AG04449 (cell line): Measurements from ENCODE around the gene SLN.

Experiments
- CTCF ChIA-PET: fragments of 350-600 bp; formaldehyde crosslinking; extraction: SDS; loops from one replicate; lab custom pipeline; 2021; ENCODE audit warnings: antibody characterized with exemption; lab: Yijun Ruan, JAX
- POLR2A ChIA-PET: fragments of 400-600, 350-600 bp; formaldehyde crosslinking; extraction: SDS; loops from one replicate; lab custom pipeline; 2020; ENCODE audit warnings: antibody characterized with exemption, inconsistent platforms; lab: Yijun Ruan, JAX
- DNase-seq: peaks from one replicate; pipeline ENCODE4 v3.0.0-alpha.2; 2010; ENCODE audit warnings: low read depth, low spot score
- H3K4me3 ChIP-seq: 2 replicates; pipeline ENCODE4 v1.5.1; 2011; ENCODE audit warnings: low read depth, mild to moderate bottlenecking, control low read depth, low read length
- TF ChIP-seq, protein P1 (sequence below): IDR thresholded peaks from one replicate; pipeline ENCODE4 v1.5.1; 2011; ENCODE audit warnings: mild to moderate bottlenecking, moderate library complexity, low read length, control low read depth, inconsistent platforms; ENCODE audit not compliant: insufficient read depth; ENCODE audit errors: missing control alignments

Gene SLN

GRCh38 chr11:107665018-107665417 is 46.8 kb downstream of the SLN start:
- no peak overlapping the region for H3K4me3 ChIP-seq
- ChIA-PET CTCF (interaction anchor here (1.5 kb wide), 1 partner anchor 90 kb away, joined by 4 read pairs; no protein-coding TSS in a partner anchor), POLR2A (no interaction called here)
- TF ChIP-seq, protein P1, sequence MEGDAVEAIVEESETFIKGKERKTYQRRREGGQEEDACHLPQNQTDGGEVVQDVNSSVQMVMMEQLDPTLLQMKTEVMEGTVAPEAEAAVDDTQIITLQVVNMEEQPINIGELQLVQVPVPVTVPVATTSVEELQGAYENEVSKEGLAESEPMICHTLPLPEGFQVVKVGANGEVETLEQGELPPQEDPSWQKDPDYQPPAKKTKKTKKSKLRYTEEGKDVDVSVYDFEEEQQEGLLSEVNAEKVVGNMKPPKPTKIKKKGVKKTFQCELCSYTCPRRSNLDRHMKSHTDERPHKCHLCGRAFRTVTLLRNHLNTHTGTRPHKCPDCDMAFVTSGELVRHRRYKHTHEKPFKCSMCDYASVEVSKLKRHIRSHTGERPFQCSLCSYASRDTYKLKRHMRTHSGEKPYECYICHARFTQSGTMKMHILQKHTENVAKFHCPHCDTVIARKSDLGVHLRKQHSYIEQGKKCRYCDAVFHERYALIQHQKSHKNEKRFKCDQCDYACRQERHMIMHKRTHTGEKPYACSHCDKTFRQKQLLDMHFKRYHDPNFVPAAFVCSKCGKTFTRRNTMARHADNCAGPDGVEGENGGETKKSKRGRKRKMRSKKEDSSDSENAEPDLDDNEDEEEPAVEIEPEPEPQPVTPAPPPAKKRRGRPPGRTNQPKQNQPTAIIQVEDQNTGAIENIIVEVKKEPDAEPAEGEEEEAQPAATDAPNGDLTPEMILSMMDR: no peak
- no peak for DNase-seq

DNA sequence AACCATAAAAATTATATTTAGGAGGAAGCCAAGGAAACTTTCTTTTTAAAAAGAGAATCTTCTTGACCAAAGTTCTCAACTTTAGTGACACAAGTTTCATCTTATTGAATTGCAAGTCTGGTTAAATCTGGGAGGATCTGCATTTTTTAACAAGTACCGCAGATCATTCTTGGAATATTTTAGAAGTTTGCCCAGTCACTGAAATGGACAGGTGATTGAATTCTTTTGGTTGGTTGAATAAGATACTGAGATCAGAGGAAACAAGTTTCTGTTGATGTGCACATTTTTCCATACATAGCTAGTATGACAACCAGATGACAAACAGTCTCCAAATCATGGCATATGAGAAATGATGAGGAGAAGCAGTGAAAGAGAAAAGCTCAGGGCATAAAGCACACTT is 50.2 kb downstream of the SLN start:
- ChIA-PET POLR2A (no interaction called here), CTCF (no interaction called here)
- no peak for DNase-seq
- TF ChIP-seq, protein P1: no peak
- no peak overlapping the region for H3K4me3 ChIP-seq

DNA sequence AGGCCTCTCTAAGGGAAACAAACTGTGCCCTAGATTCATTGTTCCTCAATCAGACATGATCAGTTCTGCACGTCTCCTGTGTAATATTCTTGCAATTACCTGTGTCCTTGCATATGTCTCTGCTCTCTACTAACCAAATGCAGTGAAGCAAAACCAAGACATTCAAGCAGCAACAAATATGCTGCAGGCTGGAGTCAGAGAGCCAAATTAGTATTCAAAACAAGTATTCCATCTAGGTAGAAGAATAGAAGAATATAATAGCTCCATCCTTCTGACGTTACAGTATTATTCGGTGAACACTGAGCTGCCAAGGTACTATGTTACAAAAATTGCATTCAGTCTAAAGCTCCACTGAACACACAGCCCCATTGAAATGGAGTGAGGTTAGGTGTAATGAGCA is 51.8 kb downstream of the SLN start:
- POLR2A ChIA-PET: no interaction called here
- CTCF ChIA-PET: interaction anchor here (1.0 kb wide), 1 partner anchor 13 kb away, joined by 3 read pairs; no protein-coding TSS in a partner anchor

GRCh38 chr11:107659310-107659709 is 52.5 kb downstream of the SLN start:
- TF ChIP-seq, protein P1: no peak
- POLR2A ChIA-PET: no interaction called here
- CTCF ChIA-PET: no interaction called here
- no peak for DNase-seq
- no peak overlapping the region for H3K4me3 ChIP-seq

More for the DNA sequence above, 51.8 kb downstream of the SLN start:
- TF ChIP-seq, protein P1: no peak
- no peak for DNase-seq
- no peak overlapping the region for H3K4me3 ChIP-seq
